IMR-90 (cell line): ENCODE data around the gene FOXP4.

Source experiments
- BHLHE40 ChIP-seq: fragments of 150-350 bp; IDR thresholded peaks from 2 replicates; pipeline ENCODE4 v1.6.1; 2016; ENCODE audit warnings: mild to moderate bottlenecking, low read depth, low read length
- ELK1 ChIP-seq: fragments of 150-350 bp; IDR thresholded peaks from 2 replicates; pipeline ENCODE4 v1.6.1; 2016; ENCODE audit warnings: low read depth, mild to moderate bottlenecking, low read length, moderate library complexity, borderline replicate concordance
- FOS ChIP-seq: fragments of 150-350 bp; IDR thresholded peaks from 2 replicates; pipeline ENCODE4 v1.6.1; 2016; ENCODE audit warnings: low read depth, low read length
- MAZ ChIP-seq: IDR thresholded peaks from 2 replicates; pipeline ENCODE4 v1.6.1; 2012; ENCODE audit warnings: low read depth, mild to moderate bottlenecking, low read length, improper control_type of control experiment, moderate library complexity, borderline replicate concordance
- MXI1 ChIP-seq: IDR thresholded peaks from 2 replicates; pipeline ENCODE4 v1.6.1; 2012; ENCODE audit warnings: low read depth, mild to moderate bottlenecking, low read length, moderate library complexity, borderline replicate concordance
- POLR2A ChIP-seq: IDR thresholded peaks from 2 replicates; pipeline ENCODE4 v1.6.1; 2012; ENCODE audit warnings: mild to moderate bottlenecking, low read depth, low read length
- RAD21 ChIP-seq: IDR thresholded peaks from 2 replicates; pipeline ENCODE4 v1.6.1; 2012; ENCODE audit warnings: low read length, improper control_type of control experiment
- RCOR1 ChIP-seq: IDR thresholded peaks from 2 replicates; pipeline ENCODE4 v1.6.1; 2012; ENCODE audit warnings: mild to moderate bottlenecking, low read length, improper control_type of control experiment; ENCODE audit not compliant: insufficient replicate concordance
- RFX5 ChIP-seq: IDR thresholded peaks from 2 replicates; pipeline ENCODE4 v1.8.0; 2012; ENCODE audit warnings: low read depth, mild to moderate bottlenecking, low read length, moderate library complexity
- SMC3 ChIP-seq: fragments of 150-350 bp; IDR thresholded peaks from 2 replicates; pipeline ENCODE4 v1.6.1; 2016; ENCODE audit warnings: low read depth, mild to moderate bottlenecking, antibody characterized with exemption, low read length, moderate library complexity
- TF ChIP-seq, protein P1 (sequence below): conservative IDR thresholded peaks from 2 replicates; pipeline ENCODE4 v1.5.1; 2012; ENCODE audit warnings: mild to moderate bottlenecking, low read depth, low read length, improper control_type of control experiment
- TF ChIP-seq, protein P2 (sequence below): fragments of 150-350 bp; IDR thresholded peaks from 2 replicates; pipeline ENCODE4 v1.6.1; 2017; ENCODE audit warnings: mild to moderate bottlenecking, antibody characterized with exemption, low read length, low read depth

- TF ChIP-seq RAD21 (no peak), FOS (no peak), MXI1 (no peak), POLR2A (no peak), RCOR1 (no peak), SMC3 (no peak), BHLHE40 (no peak), RFX5 (no peak), ELK1 (no peak), MAZ (no peak)
- TF ChIP-seq, protein P1, sequence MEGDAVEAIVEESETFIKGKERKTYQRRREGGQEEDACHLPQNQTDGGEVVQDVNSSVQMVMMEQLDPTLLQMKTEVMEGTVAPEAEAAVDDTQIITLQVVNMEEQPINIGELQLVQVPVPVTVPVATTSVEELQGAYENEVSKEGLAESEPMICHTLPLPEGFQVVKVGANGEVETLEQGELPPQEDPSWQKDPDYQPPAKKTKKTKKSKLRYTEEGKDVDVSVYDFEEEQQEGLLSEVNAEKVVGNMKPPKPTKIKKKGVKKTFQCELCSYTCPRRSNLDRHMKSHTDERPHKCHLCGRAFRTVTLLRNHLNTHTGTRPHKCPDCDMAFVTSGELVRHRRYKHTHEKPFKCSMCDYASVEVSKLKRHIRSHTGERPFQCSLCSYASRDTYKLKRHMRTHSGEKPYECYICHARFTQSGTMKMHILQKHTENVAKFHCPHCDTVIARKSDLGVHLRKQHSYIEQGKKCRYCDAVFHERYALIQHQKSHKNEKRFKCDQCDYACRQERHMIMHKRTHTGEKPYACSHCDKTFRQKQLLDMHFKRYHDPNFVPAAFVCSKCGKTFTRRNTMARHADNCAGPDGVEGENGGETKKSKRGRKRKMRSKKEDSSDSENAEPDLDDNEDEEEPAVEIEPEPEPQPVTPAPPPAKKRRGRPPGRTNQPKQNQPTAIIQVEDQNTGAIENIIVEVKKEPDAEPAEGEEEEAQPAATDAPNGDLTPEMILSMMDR = no peak
- TF ChIP-seq, protein P2, sequence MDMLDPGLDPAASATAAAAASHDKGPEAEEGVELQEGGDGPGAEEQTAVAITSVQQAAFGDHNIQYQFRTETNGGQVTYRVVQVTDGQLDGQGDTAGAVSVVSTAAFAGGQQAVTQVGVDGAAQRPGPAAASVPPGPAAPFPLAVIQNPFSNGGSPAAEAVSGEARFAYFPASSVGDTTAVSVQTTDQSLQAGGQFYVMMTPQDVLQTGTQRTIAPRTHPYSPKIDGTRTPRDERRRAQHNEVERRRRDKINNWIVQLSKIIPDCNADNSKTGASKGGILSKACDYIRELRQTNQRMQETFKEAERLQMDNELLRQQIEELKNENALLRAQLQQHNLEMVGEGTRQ = no peak
Measured at GRCh38 chr6:41524634-41525011, 21.6 kb upstream of the FOXP4 start.
